Fibroblast of the aortic adventitia (primary cell): ENCODE data around the gene B3GLCT. TPM values are rescaled to one million over a fixed set of nuclear protein-coding genes. Genes with fewer than 3 reads are reported as not detected.

Experiments
- DNase-seq: peaks from one replicate; pipeline ENCODE4 v3.0.0-alpha.2; 2010; ENCODE audit warnings: low read depth
- H3K4me3 ChIP-seq: 2 replicates; pipeline ENCODE4 v1.5.1; 2011; ENCODE audit warnings: low read depth, mild to moderate bottlenecking, control low read depth, low read length, moderate library complexity
- CTCF ChIP-seq: IDR thresholded peaks from 2 replicates; pipeline ENCODE4 v1.5.1; 2011; ENCODE audit warnings: mild to moderate bottlenecking, low read length, control low read depth, inconsistent platforms; ENCODE audit not compliant: insufficient read depth
- total RNA-seq: library from RNA; depleted of rRNA; stranded (reverse); fragments of >200 nt; gene quantifications from 2 replicates; pipeline ENCODE4 v1.2.3, GENCODE V29; 2012; ENCODE audit warnings: low replicate concordance

B3GLCT gene
- total RNA-seq, 1 donor = 11.6 TPM

GRCh38 chr13:31221057-31221456 is 21.3 kb downstream of the B3GLCT start:
- DNase-seq = no peak
- H3K4me3 ChIP-seq = no peak overlapping the region
- no peak for TF ChIP-seq CTCF

GRCh38 chr13:31223215-31223614 is 23.4 kb downstream of the B3GLCT start:
- no peak for TF ChIP-seq CTCF
- no peak overlapping the region for H3K4me3 ChIP-seq
- DNase-seq = no peak

- DNase-seq = no peak
- H3K4me3 ChIP-seq = no peak overlapping the region
- TF ChIP-seq CTCF = no peak
Observed at GRCh38 chr13:31223640-31224039, 23.9 kb downstream of the B3GLCT start.

- no peak for DNase-seq
- no peak overlapping the region for H3K4me3 ChIP-seq
- TF ChIP-seq CTCF = no peak
Observed at GRCh38 chr13:31224174-31224669, 24.4 kb downstream of the B3GLCT start.

GRCh38 chr13:31224963-31225559 is 25.3 kb downstream of the B3GLCT start:
- no peak for TF ChIP-seq CTCF
- no peak for DNase-seq
- no peak overlapping the region for H3K4me3 ChIP-seq

- TF ChIP-seq CTCF = no peak
- no peak for DNase-seq
- no peak overlapping the region for H3K4me3 ChIP-seq
Observed at GRCh38 chr13:31225998-31226675, 26.4 kb downstream of the B3GLCT start.
